Measurements from ENCODE around the gene ADGRG2. TPM values are rescaled to one million over a fixed set of nuclear protein-coding genes. Genes with fewer than 3 reads are reported as not detected.

ADGRG2 gene
- total RNA-seq, 1 donor from 2014 or later = not detected

DNA sequence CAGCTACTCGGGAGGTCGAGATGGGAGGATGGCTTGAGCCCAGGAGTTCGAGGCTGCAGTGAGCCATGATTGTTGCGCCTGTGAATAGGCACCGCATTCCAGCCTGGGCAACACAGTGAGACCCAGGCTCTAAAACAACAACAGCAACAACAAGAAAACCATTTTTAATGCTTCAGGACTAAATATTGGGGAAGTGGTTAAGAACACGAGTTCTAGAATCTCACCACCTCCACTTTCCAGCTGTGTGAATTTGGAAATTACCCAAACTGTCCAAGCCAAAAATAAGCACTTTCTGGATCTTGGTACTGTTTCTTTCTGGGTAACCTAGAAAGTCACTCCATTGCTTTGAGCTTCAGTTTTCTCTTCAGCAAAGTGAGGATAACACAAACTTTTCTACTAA is 63.2 kb downstream of the ADGRG2 start:
- peaks cover 11% of the 10 kb centered on the region for H3K9me3 Mint-ChIP-seq (ENCODE audit: unreplicated experiment)
- no peak overlapping the region for H3K4me3 Mint-ChIP-seq (ENCODE audit: unreplicated experiment)
- no peak for DNase-seq (ENCODE audit: extremely low spot score, unreplicated experiment)
- H3K27ac Mint-ChIP-seq (ENCODE audit: unreplicated experiment) = no peak overlapping the region
- H3K4me1 Mint-ChIP-seq (ENCODE audit: unreplicated experiment) = peaks cover 2% of the 10 kb centered on the region
- no peaks in the 10 kb centered on the region for H3K27me3 Mint-ChIP-seq (ENCODE audit: unreplicated experiment)
- no peaks in the 10 kb centered on the region for H3K36me3 Mint-ChIP-seq (ENCODE audit: unreplicated experiment)
- TF ChIP-seq, protein P1, sequence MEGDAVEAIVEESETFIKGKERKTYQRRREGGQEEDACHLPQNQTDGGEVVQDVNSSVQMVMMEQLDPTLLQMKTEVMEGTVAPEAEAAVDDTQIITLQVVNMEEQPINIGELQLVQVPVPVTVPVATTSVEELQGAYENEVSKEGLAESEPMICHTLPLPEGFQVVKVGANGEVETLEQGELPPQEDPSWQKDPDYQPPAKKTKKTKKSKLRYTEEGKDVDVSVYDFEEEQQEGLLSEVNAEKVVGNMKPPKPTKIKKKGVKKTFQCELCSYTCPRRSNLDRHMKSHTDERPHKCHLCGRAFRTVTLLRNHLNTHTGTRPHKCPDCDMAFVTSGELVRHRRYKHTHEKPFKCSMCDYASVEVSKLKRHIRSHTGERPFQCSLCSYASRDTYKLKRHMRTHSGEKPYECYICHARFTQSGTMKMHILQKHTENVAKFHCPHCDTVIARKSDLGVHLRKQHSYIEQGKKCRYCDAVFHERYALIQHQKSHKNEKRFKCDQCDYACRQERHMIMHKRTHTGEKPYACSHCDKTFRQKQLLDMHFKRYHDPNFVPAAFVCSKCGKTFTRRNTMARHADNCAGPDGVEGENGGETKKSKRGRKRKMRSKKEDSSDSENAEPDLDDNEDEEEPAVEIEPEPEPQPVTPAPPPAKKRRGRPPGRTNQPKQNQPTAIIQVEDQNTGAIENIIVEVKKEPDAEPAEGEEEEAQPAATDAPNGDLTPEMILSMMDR (IDR thresholded peaks at IDR 0.05) = no peak

DNA sequence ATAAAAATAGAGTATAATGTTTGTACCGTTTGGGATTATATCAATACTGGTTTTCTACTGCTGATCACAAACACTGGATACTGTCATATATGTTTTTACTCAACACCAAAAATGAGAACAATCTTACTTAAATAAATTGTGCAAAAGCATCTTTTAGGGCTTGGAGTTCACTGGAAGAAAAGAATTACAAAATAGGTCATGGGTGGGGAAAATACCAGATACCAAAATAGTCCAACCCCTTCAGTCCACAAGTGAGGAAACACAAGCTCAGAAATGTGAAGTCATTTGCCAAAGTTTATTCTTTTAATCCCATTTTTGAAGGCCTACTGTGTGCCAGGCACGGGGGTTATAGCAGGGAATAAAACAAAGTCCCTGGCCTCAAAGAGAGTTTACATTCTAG is 64.4 kb downstream of the ADGRG2 start:
- Mint-ChIP-seq H3K36me3 (ENCODE audit: unreplicated experiment) (no peaks in the 10 kb centered on the region), H3K4me3 (ENCODE audit: unreplicated experiment) (no peak overlapping the region), H3K4me1 (ENCODE audit: unreplicated experiment) (no peaks in the 10 kb centered on the region), H3K27me3 (ENCODE audit: unreplicated experiment) (no peaks in the 10 kb centered on the region), H3K9me3 (ENCODE audit: unreplicated experiment) (peaks cover 4% of the 10 kb centered on the region), H3K27ac (ENCODE audit: unreplicated experiment) (no peak overlapping the region)
- TF ChIP-seq, protein P1 (IDR thresholded peaks at IDR 0.05) = no peak
- DNase-seq (ENCODE audit: extremely low spot score, unreplicated experiment) = no peak

DNA sequence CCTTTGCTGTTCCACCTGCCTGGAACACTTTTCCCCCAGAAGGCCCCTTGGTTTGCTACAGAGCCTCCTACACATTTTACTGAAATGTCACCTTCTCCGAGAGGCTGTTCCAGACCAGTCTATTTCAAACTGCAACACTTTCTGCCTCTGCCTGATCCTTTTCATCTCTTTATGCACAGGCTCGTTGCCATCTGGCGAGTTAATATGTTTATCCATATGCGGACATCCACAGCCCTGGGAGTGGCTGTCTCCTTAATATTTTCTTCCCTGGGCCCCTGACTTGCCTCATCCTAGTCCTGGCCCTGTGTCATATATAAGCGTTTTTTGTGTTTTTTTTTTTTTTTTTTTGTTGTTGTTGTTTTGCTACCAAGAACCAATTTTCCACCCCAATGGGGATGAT is 73.2 kb downstream of the ADGRG2 start:
- Mint-ChIP-seq H3K36me3 (ENCODE audit: unreplicated experiment) (no peaks in the 10 kb centered on the region), H3K4me3 (ENCODE audit: unreplicated experiment) (no peak overlapping the region), H3K9me3 (ENCODE audit: unreplicated experiment) (peaks cover 6% of the 10 kb centered on the region), H3K27ac (ENCODE audit: unreplicated experiment) (no peak overlapping the region), H3K4me1 (ENCODE audit: unreplicated experiment) (no peaks in the 10 kb centered on the region), H3K27me3 (ENCODE audit: unreplicated experiment) (no peaks in the 10 kb centered on the region)
- no peak for DNase-seq (ENCODE audit: extremely low spot score, unreplicated experiment)
- TF ChIP-seq, protein P1 (IDR thresholded peaks at IDR 0.05) = no peak

DNA sequence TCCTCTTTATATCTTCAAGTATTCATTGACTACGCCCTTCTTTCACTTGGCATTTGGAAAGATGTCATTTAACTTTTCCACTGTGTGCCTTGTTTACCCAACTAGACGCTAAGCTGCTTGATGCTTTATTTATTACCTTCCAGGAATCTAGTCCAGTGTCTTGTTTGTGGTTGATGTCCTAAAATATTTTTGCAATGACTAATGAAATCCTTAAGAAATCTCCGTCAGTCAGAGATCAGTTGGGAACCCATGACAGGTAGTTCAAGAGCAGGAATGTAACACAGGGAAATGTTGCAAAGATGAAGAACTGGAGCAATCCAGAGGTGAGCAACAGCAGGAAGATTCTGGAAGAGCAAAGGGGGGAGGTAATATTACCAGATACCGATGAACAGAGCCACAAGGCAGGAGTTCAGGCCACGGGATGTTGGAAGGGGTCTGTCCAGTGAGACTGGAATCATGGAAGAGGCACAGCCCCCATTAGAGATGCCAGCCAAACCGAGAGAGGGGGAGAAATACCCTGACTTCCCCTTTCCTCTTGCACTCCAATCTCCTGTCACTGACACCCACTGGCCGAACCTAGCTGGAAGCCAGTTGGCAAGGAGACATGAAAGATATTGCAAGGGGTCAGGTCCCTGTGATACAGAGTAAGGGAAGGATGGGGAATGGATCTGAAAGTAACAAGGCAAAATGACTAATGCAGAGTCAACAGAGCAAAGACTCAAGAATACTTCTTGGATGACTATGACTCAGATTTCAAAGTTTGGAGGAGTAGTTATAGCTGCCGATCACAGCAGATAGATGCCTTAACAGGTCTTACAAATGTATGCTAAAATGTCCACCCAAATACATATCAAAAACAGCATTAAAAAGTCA is 75.7 kb downstream of the ADGRG2 start:
- no peaks in the 10 kb centered on the region for H3K27me3 Mint-ChIP-seq (ENCODE audit: unreplicated experiment)
- H3K36me3 Mint-ChIP-seq (ENCODE audit: unreplicated experiment) = no peaks in the 10 kb centered on the region
- H3K9me3 Mint-ChIP-seq (ENCODE audit: unreplicated experiment) = peaks cover 13% of the 10 kb centered on the region
- no peak for DNase-seq (ENCODE audit: extremely low spot score, unreplicated experiment)
- H3K27ac Mint-ChIP-seq (ENCODE audit: unreplicated experiment) = no peak overlapping the region
- no peak overlapping the region for H3K4me3 Mint-ChIP-seq (ENCODE audit: unreplicated experiment)
- TF ChIP-seq, protein P1 (IDR thresholded peaks at IDR 0.05) = no peak
- no peaks in the 10 kb centered on the region for H3K4me1 Mint-ChIP-seq (ENCODE audit: unreplicated experiment)

DNA sequence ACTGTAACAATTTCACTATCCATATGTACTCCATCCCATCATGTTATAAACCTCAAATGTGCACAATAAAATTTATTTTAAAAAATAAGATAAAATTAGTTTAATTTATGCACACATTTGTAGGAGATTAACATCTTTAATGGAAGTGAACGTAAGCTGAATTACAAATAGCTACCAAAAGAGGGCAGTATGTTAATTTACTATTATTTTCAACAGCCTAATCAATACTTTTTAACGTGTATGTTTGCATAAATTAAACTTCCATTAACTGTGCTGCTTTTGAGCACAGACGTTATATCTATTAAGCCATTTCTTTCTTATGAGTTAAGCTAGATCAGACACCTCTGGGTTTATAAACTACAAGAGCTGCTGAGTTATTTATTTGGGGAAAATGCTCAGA is 81.9 kb downstream of the ADGRG2 start:
- Mint-ChIP-seq H3K27me3 (ENCODE audit: unreplicated experiment) (no peaks in the 10 kb centered on the region), H3K4me3 (ENCODE audit: unreplicated experiment) (no peak overlapping the region), H3K9me3 (ENCODE audit: unreplicated experiment) (peaks cover 10% of the 10 kb centered on the region), H3K4me1 (ENCODE audit: unreplicated experiment) (no peaks in the 10 kb centered on the region), H3K27ac (ENCODE audit: unreplicated experiment) (no peak overlapping the region), H3K36me3 (ENCODE audit: unreplicated experiment) (no peaks in the 10 kb centered on the region)
- TF ChIP-seq, protein P1 (IDR thresholded peaks at IDR 0.05) = peak; percentile 50
- DNase-seq (ENCODE audit: extremely low spot score, unreplicated experiment) = no peak

Measured in osteocyte (in vitro differentiated cells).